GM12878 (cell line): Measurements from ENCODE around the gene GAR1.

Experiments used
- EZH2 ChIP-seq: IDR thresholded peaks from 2 replicates; pipeline ENCODE4 v1.6.1; 2012; ENCODE audit warnings: low read depth, mild to moderate bottlenecking, control low read depth, inconsistent platforms, low read length, borderline replicate concordance; ENCODE audit not compliant: control insufficient read depth
- KAT2A ChIP-seq: conservative IDR thresholded peaks from 2 replicates; pipeline ENCODE4 v1.6.1; 2011; ENCODE audit warnings: low read depth, low read length; ENCODE audit not compliant: control insufficient read depth
- KLF5 ChIP-seq: fragments of 450-650 bp; IDR thresholded peaks from 2 replicates; pipeline ENCODE4 v1.6.1; 2014; ENCODE audit warnings: mild to moderate bottlenecking; ENCODE audit not compliant: partially characterized antibody
- NRF1 ChIP-seq: conservative IDR thresholded peaks from 2 replicates; pipeline ENCODE4 v1.6.1; 2011; ENCODE audit warnings: mild to moderate bottlenecking, low read depth, low read length, improper control_type of control experiment
- PAX5 ChIP-seq: IDR thresholded peaks from 2 replicates; pipeline ENCODE4 v1.6.1; 2011; ENCODE audit warnings: low read depth, low read length, borderline replicate concordance
- POLR2AphosphoS5 ChIP-seq: IDR thresholded peaks from 2 replicates; pipeline ENCODE4 v1.6.1; 2011; ENCODE audit warnings: mild to moderate bottlenecking, low read length, inconsistent platforms
- RAD21 ChIP-seq: IDR thresholded peaks from 2 replicates; pipeline ENCODE4 v1.6.1; 2011; ENCODE audit warnings: mild to moderate bottlenecking, low read depth, low read length, moderate library complexity; ENCODE audit not compliant: insufficient read depth
- SREBF2 ChIP-seq: IDR thresholded peaks from 2 replicates; pipeline ENCODE4 v1.6.1; 2012; ENCODE audit warnings: mild to moderate bottlenecking, low read length
- SRF ChIP-seq, 2 experiments: IDR thresholded peaks; 2 replicates each; pipeline ENCODE4 v1.6.1; 2011; ENCODE audit warnings: low read depth in 2 of 2, low read length in 2 of 2, mild to moderate bottlenecking in 1 of 2, moderate library complexity in 1 of 2
- TAF1 ChIP-seq: IDR thresholded peaks from 2 replicates; pipeline ENCODE4 v1.6.1; 2011; ENCODE audit warnings: mild to moderate bottlenecking, low read depth, low read length, borderline replicate concordance
- TF ChIP-seq, protein P1 (sequence below), 3 experiments: IDR thresholded peaks in 2 of 3; conservative IDR thresholded peaks in 1 of 3; 2 replicates each; pipeline ENCODE4 v1.5.1; 2011; ENCODE audit warnings: low read depth in 3 of 3, low read length in 3 of 3, mild to moderate bottlenecking in 3 of 3, control low read depth in 2 of 3, moderate library complexity in 2 of 3, inconsistent platforms in 1 of 3, mixed read lengths in 1 of 3; ENCODE audit not compliant: control insufficient read depth in 2 of 3, insufficient read depth in 1 of 3; ENCODE audit errors: extremely low read depth in 1 of 3
- TF ChIP-seq, protein P2 (sequence below): IDR thresholded peaks from 2 replicates; pipeline ENCODE4 v1.6.1; 2012; ENCODE audit warnings: low read length, inconsistent platforms

DNA sequence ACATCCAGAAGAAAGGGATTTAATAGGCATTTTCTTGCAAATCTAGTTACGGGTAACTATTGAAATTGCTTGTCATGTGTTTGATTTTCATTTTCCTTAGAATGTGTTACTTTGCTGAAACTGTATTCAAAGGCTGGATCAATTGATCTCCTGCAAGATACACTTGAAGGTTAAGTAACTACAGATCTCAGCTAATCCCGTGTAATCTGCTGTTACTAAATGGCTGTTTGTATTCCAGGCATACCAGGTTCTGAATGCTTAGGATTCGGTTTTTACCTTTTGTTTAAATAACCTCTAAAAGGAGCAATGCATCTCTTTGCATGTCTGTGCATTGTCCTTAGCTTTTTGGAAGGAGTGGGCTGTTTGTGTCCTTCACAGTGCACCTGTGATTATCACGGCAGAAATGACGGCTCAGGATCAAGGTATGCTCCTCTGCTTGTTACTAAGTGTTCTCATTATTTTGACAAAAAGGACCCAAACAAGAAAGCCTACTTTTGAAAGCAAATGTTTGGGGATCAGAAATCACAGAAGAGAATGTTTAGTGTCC lies 32.4 kb downstream of the GAR1 start, which contains the start of gene LRIT3:
- TF ChIP-seq KAT2A, result no peak
- no peak for TF ChIP-seq RAD21
- TF ChIP-seq, protein P1, sequence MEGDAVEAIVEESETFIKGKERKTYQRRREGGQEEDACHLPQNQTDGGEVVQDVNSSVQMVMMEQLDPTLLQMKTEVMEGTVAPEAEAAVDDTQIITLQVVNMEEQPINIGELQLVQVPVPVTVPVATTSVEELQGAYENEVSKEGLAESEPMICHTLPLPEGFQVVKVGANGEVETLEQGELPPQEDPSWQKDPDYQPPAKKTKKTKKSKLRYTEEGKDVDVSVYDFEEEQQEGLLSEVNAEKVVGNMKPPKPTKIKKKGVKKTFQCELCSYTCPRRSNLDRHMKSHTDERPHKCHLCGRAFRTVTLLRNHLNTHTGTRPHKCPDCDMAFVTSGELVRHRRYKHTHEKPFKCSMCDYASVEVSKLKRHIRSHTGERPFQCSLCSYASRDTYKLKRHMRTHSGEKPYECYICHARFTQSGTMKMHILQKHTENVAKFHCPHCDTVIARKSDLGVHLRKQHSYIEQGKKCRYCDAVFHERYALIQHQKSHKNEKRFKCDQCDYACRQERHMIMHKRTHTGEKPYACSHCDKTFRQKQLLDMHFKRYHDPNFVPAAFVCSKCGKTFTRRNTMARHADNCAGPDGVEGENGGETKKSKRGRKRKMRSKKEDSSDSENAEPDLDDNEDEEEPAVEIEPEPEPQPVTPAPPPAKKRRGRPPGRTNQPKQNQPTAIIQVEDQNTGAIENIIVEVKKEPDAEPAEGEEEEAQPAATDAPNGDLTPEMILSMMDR (IDR thresholded peaks at IDR 0.05 in 2 of 3, conservative IDR thresholded peaks at IDR 0.05 in 1 of 3; ENCODE audit: control insufficient read depth in 2 of 3, extremely low read depth in 1 of 3, insufficient read depth in 1 of 3, low read depth in 3 of 3, low read length in 3 of 3), result no peak
- no peak for TF ChIP-seq NRF1
- TF ChIP-seq SREBF2, result no peak
- no peak for TF ChIP-seq PAX5
- TF ChIP-seq KLF5, result no peak
- no peak for TF ChIP-seq TAF1
- TF ChIP-seq, protein P2, sequence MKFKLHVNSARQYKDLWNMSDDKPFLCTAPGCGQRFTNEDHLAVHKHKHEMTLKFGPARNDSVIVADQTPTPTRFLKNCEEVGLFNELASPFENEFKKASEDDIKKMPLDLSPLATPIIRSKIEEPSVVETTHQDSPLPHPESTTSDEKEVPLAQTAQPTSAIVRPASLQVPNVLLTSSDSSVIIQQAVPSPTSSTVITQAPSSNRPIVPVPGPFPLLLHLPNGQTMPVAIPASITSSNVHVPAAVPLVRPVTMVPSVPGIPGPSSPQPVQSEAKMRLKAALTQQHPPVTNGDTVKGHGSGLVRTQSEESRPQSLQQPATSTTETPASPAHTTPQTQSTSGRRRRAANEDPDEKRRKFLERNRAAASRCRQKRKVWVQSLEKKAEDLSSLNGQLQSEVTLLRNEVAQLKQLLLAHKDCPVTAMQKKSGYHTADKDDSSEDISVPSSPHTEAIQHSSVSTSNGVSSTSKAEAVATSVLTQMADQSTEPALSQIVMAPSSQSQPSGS, result no peak
- TF ChIP-seq EZH2, result no peak
- TF ChIP-seq SRF (IDR thresholded peaks at IDR 0.05; ENCODE audit: low read depth in 2 of 2, low read length in 2 of 2), result no peak
- TF ChIP-seq POLR2AphosphoS5, result no peak
